ENCODE data around the gene LTBR. TPM values are rescaled to one million over a fixed set of nuclear protein-coding genes. Genes with fewer than 3 reads are reported as not detected.

The LTBR gene
- total and polyA plus RNA-seq, 4 donors = 15.8 to 138 (median 89.0) TPM

GRCh38 chr12:6438345-6438744, 54.4 kb downstream of the LTBR start:
- H3K27ac ChIP-seq (ENCODE audit: low read depth in 1 of 2, low read length in 2 of 2) = no peak overlapping the region
- TF ChIP-seq FOXA2 (IDR thresholded peaks at IDR 0.05) (no peak), JUND (IDR thresholded peaks at IDR 0.05) (no peak), NR2F2 (IDR thresholded peaks at IDR 0.05) (no peak), YY1 (IDR thresholded peaks at IDR 0.05) (no peak), HNF4A (conservative IDR thresholded peaks at IDR 0.05) (no peak), TAF1 (conservative IDR thresholded peaks at IDR 0.05) (no peak), RXRA (IDR thresholded peaks at IDR 0.05) (no peak), SP1 (IDR thresholded peaks at IDR 0.05) (no peak), GABPA (IDR thresholded peaks at IDR 0.05 in 1 of 2, conservative IDR thresholded peaks at IDR 0.05 in 1 of 2) (no peak), FOXA1 (IDR thresholded peaks at IDR 0.05) (no peak), RAD21 (IDR thresholded peaks at IDR 0.05) (no peak), EGR1 (IDR thresholded peaks at IDR 0.05; ENCODE audit: low read depth in 2 of 2) (no peak)
- TF ChIP-seq, protein P1, sequence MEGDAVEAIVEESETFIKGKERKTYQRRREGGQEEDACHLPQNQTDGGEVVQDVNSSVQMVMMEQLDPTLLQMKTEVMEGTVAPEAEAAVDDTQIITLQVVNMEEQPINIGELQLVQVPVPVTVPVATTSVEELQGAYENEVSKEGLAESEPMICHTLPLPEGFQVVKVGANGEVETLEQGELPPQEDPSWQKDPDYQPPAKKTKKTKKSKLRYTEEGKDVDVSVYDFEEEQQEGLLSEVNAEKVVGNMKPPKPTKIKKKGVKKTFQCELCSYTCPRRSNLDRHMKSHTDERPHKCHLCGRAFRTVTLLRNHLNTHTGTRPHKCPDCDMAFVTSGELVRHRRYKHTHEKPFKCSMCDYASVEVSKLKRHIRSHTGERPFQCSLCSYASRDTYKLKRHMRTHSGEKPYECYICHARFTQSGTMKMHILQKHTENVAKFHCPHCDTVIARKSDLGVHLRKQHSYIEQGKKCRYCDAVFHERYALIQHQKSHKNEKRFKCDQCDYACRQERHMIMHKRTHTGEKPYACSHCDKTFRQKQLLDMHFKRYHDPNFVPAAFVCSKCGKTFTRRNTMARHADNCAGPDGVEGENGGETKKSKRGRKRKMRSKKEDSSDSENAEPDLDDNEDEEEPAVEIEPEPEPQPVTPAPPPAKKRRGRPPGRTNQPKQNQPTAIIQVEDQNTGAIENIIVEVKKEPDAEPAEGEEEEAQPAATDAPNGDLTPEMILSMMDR (IDR thresholded peaks at IDR 0.05; ENCODE audit: low read depth, low read length, missing input control) = no peak
- TF ChIP-seq, protein P2, sequence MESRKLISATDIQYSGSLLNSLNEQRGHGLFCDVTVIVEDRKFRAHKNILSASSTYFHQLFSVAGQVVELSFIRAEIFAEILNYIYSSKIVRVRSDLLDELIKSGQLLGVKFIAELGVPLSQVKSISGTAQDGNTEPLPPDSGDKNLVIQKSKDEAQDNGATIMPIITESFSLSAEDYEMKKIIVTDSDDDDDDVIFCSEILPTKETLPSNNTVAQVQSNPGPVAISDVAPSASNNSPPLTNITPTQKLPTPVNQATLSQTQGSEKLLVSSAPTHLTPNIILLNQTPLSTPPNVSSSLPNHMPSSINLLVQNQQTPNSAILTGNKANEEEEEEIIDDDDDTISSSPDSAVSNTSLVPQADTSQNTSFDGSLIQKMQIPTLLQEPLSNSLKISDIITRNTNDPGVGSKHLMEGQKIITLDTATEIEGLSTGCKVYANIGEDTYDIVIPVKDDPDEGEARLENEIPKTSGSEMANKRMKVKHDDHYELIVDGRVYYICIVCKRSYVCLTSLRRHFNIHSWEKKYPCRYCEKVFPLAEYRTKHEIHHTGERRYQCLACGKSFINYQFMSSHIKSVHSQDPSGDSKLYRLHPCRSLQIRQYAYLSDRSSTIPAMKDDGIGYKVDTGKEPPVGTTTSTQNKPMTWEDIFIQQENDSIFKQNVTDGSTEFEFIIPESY (IDR thresholded peaks at IDR 0.05) = no peak
- TF ChIP-seq, protein P3, sequence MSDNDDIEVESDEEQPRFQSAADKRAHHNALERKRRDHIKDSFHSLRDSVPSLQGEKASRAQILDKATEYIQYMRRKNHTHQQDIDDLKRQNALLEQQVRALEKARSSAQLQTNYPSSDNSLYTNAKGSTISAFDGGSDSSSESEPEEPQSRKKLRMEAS (IDR thresholded peaks at IDR 0.05) = no peak
- TF ChIP-seq, protein P4, sequence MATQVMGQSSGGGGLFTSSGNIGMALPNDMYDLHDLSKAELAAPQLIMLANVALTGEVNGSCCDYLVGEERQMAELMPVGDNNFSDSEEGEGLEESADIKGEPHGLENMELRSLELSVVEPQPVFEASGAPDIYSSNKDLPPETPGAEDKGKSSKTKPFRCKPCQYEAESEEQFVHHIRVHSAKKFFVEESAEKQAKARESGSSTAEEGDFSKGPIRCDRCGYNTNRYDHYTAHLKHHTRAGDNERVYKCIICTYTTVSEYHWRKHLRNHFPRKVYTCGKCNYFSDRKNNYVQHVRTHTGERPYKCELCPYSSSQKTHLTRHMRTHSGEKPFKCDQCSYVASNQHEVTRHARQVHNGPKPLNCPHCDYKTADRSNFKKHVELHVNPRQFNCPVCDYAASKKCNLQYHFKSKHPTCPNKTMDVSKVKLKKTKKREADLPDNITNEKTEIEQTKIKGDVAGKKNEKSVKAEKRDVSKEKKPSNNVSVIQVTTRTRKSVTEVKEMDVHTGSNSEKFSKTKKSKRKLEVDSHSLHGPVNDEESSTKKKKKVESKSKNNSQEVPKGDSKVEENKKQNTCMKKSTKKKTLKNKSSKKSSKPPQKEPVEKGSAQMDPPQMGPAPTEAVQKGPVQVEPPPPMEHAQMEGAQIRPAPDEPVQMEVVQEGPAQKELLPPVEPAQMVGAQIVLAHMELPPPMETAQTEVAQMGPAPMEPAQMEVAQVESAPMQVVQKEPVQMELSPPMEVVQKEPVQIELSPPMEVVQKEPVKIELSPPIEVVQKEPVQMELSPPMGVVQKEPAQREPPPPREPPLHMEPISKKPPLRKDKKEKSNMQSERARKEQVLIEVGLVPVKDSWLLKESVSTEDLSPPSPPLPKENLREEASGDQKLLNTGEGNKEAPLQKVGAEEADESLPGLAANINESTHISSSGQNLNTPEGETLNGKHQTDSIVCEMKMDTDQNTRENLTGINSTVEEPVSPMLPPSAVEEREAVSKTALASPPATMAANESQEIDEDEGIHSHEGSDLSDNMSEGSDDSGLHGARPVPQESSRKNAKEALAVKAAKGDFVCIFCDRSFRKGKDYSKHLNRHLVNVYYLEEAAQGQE (IDR thresholded peaks at IDR 0.05) = no peak
- H3K36me3 ChIP-seq (ENCODE audit: control insufficient read depth in 4 of 4, insufficient read depth in 3 of 4, low read depth in 1 of 4, low read length in 3 of 4) = peaks cover 0 to 3% (median 1%) of the 10 kb centered on the region in 4 donors
- no peaks in the 10 kb centered on the region for H3K27me3 ChIP-seq (ENCODE audit: control insufficient read depth in 4 of 4, insufficient read depth in 4 of 4, low read length in 3 of 4)
- H3K4me1 ChIP-seq (ENCODE audit: control insufficient read depth in 4 of 4, insufficient read depth in 4 of 4, low read length in 3 of 4) = no peaks in the 10 kb centered on the region
- 94% methylated on average over 12 of the region's 12 CpGs for WGBS
- no peaks in the 10 kb centered on the region for H3K9me3 ChIP-seq (ENCODE audit: control insufficient read depth in 4 of 4, low read length in 3 of 4)
- H3K9ac ChIP-seq (ENCODE audit: low read depth in 1 of 2, low read length in 2 of 2) = no peak overlapping the region
- no peak for DNase-seq (ENCODE audit: low spot score)
- H3K4me3 ChIP-seq (ENCODE audit: low read depth in 1 of 3, low read length in 3 of 3) = no peak overlapping the region

DNA sequence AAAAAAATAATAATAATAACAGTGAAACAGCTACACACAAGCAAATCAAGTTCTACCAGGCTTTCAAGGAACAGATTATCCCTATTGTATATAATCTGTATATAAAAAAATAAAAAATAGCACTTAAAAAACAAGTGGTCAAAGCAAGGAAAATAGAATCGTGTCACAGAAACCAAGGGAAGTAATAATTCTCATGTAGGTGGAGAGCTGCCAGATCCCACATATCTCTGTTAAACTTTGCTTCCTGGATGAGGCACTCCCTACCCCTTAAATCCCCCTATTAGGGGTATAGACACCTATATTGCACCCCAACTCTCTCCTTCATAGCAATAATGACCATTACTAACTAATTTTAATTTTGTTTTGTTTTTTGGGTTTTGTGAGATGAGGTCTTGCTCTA, 56.4 kb downstream of the LTBR start:
- DNase-seq (ENCODE audit: low spot score) = no peak
- TF ChIP-seq, protein P5, sequence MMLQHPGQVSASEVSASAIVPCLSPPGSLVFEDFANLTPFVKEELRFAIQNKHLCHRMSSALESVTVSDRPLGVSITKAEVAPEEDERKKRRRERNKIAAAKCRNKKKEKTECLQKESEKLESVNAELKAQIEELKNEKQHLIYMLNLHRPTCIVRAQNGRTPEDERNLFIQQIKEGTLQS (IDR thresholded peaks at IDR 0.05) = no peak
- no peak for TF ChIP-seq EGR1 (IDR thresholded peaks at IDR 0.05; ENCODE audit: low read depth in 2 of 2)
- TF ChIP-seq RAD21 (IDR thresholded peaks at IDR 0.05) = no peak
- no peak for TF ChIP-seq GABPA (IDR thresholded peaks at IDR 0.05 in 1 of 2, conservative IDR thresholded peaks at IDR 0.05 in 1 of 2)
- TF ChIP-seq, protein P4 (IDR thresholded peaks at IDR 0.05) = no peak
- TF ChIP-seq SP1 (IDR thresholded peaks at IDR 0.05) = no peak
- no peak for TF ChIP-seq NR2F2 (IDR thresholded peaks at IDR 0.05)
- TF ChIP-seq TAF1 (conservative IDR thresholded peaks at IDR 0.05) = no peak
- TF ChIP-seq JUND (IDR thresholded peaks at IDR 0.05) = no peak
- TF ChIP-seq FOXA2 (IDR thresholded peaks at IDR 0.05) = no peak
- no peaks in the 10 kb centered on the region for H3K9me3 ChIP-seq (ENCODE audit: control insufficient read depth in 4 of 4, low read length in 3 of 4)
- no peak overlapping the region for H3K4me3 ChIP-seq (ENCODE audit: low read depth in 1 of 3, low read length in 3 of 3)
- no peak overlapping the region for H3K9ac ChIP-seq (ENCODE audit: low read depth in 1 of 2, low read length in 2 of 2)
- peaks cover 0 to 3% (median 2%) of the 10 kb centered on the region in 4 donors for H3K36me3 ChIP-seq (ENCODE audit: control insufficient read depth in 4 of 4, insufficient read depth in 3 of 4, low read depth in 1 of 4, low read length in 3 of 4)
- no peaks in the 10 kb centered on the region for H3K4me1 ChIP-seq (ENCODE audit: control insufficient read depth in 4 of 4, insufficient read depth in 4 of 4, low read length in 3 of 4)
- WGBS = 67% methylated on average over 1 of the region's 1 CpG
- H3K27ac ChIP-seq (ENCODE audit: low read depth in 1 of 2, low read length in 2 of 2) = no peak overlapping the region
- H3K27me3 ChIP-seq (ENCODE audit: control insufficient read depth in 4 of 4, insufficient read depth in 4 of 4, low read length in 3 of 4) = no peaks in the 10 kb centered on the region
